ENCODE results near the gene GJA1.

DNA sequence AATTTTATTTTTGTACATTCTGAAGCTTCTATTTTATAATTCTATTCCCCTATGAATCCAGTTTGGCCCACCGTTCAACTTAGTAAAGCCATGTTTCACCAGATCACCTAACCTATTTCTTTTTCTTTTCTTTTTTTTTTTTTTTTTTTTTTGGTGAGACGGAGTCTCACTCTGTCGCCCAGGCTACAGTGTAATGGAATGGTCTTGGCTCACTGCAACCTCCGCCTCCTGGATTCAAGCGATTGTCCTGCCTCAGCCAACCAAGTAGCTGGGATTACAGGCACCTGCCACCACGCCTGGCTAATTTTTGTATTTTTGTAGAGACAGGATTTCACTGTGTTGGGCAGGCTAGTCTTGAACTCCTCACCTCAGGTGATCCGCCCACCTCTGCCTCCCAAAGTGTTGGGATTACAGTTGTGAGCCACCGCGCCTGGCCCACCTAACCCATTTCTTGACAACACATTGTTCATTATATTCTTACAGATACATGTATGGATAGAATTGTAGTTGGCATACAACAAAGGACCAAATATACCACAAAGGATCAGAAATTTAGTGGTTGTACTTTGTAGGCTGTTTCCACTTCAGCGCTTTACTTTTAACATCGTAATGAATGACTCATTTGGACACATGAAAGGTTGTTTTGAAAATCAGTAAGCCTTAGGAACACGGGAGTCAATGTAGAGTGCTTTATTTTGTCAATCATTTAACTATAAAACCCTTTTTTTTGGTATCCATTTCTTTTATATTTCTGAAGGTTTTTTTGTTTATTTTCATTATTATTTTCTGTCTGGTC, 63.2 kb downstream of the GJA1 start:
- TF ChIP-seq, protein P1, sequence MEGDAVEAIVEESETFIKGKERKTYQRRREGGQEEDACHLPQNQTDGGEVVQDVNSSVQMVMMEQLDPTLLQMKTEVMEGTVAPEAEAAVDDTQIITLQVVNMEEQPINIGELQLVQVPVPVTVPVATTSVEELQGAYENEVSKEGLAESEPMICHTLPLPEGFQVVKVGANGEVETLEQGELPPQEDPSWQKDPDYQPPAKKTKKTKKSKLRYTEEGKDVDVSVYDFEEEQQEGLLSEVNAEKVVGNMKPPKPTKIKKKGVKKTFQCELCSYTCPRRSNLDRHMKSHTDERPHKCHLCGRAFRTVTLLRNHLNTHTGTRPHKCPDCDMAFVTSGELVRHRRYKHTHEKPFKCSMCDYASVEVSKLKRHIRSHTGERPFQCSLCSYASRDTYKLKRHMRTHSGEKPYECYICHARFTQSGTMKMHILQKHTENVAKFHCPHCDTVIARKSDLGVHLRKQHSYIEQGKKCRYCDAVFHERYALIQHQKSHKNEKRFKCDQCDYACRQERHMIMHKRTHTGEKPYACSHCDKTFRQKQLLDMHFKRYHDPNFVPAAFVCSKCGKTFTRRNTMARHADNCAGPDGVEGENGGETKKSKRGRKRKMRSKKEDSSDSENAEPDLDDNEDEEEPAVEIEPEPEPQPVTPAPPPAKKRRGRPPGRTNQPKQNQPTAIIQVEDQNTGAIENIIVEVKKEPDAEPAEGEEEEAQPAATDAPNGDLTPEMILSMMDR (conservative IDR thresholded peaks at IDR 0.05; ENCODE audit: low read depth, low read length): no peak
- TF ChIP-seq EZH2 (IDR thresholded peaks at IDR 0.05; ENCODE audit: borderline replicate concordance, low read depth, low read length, poor library complexity, severe bottlenecking): no peak
